HG03196 (cell line): ENCODE results near the gene RCVRN.
"Not testable (repeated sequence)": the region's sequence is repeated elsewhere in the genome, so short reads cannot be mapped to it uniquely, and the experiment has no call there.

ENCODE experiments used
- ATAC-seq: cut with Tn5 transposase; IDR thresholded peaks from one replicate; pipeline ENCODE4 v1.9.1; 2021; ENCODE audit not compliant: unreplicated experiment

The RCVRN gene

DNA sequence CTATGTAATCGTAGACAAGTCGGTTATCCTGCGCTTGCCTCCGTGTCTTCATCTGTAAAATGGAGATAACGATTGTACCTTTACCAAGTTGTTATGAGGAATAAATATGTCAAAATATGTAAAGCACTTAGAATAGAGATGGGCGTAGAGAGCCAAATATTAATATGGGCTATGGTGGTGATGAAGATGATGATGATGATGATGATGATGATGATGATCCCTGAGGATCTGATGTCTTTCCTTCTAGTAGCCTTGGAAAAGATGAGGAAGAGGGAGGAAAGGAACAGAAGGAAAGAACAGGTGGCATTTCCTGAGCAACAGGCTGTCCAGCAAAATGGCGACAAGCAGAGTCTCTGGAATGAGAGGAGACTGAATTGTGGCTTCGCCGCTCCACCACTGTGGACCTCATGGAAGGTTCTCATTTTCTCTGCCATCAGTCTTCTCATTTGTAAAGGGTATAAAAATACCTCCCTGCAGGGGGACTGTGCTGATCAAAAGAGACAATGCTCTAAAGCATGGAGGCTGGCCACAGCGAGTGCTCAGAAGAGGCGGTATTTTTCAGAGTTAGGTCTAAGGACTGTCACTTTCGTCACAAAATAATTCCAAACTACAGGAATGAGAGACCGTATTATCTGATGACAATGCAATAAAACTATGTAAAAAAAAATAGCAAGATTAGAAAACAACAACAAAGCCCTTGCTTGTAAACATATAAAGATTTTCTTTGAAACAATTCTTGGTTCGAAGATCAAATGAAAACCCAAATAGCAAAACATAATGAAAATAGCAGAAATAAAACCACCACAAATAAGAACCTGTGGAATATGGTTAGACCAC, 17.2 kb upstream of the RCVRN start:
- ATAC-seq: no peak

- ATAC-seq: not testable (repeated sequence)
Measured at GRCh38 chr17:9921216-9921615, 16.1 kb upstream of the RCVRN start.

- no peak for ATAC-seq
Measured at GRCh38 chr17:9918804-9919352, 13.8 kb upstream of the RCVRN start.

- ATAC-seq: no peak
Measured at GRCh38 chr17:9918352-9918751, 13.3 kb upstream of the RCVRN start.

DNA sequence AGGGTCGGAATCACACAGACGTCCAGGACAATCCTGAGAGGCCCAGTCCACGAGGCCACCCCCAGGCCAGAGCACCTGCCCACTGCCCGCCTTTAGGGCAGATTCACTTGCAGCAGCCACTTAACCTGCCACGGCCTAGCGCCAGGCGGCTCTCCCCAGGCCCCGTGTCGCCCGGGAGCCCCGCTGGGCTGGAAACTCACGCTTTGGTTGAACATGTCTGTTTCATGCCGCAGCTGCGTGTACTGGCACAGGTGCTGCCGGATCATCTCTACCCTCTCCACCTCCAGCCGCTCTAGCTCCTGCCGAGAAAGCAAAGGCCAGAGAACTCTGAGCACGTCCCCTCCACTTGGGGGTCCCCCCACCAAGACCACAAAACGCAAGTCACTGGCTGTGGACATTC, 12.7 kb upstream of the RCVRN start:
- ATAC-seq: no peak

- ATAC-seq: no peak
Measured at GRCh38 chr17:9917131-9917530, 12.1 kb upstream of the RCVRN start.

DNA sequence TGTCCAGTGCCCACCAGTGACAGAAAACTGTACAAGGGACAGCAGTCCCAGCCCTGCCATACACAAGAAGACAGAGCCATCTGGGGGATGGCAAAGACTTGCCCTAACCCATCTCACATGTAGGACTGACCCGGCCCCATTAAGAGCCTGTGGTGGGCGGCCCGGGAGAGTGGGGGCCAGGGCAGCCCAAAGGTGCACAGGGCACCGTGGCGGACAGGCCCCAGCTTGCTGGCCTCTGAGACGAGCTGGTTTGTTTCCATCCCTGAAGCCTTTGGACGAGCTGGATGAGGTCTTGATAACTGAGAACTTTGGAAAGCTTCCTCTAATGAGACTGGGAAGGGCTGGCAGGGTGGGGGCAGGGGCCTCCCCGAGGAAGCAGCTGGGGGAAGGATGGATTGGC, 11.0 kb upstream of the RCVRN start:
- no peak for ATAC-seq

GRCh38 chr17:9913476-9913875, 8.4 kb upstream of the RCVRN start:
- no peak for ATAC-seq

DNA sequence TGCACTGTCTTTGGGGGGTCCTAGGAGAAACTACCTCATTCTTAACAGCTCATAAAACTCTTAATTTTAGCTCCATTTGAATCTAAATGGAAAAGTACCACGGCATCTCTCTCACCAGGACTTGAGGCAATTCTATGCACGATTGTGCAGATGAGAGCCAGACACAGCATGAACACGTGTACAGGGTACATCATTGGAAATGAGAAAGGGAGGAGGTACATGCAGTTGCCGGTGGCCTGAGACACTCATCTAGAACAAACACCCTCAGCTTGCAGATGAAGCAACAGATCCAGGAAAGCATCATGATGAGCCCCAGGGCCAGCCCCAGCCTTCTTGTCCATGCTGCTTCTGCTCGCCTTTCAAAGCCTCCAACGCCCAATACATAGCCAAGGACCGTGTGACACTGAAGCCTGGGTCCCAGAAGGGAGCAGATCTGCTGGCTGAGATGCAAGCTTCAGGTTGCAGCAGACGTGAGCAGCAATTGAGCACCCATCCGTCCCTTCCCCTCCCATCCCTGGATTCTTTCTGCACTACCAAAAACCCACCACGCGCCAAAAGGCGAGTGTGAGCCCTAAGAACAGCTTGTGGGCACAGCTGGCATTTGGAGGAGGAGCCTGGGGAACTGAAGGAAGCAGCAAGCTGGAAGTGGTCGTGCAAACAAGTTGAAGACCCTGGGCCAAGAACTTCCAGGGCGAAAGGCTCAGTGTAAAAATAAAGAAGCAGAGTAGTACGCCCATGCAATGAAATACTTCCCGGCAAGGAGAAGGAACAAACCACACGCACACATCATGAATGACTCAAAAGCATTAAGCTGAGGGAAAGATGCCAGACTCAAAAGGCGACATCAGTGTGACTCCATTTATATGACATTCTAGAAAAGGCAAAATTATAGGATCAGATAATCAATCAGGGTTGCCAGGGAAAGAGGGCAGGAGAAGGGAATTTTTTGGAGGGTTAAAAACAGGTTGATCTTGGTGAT, 7.3 kb upstream of the RCVRN start:
- ATAC-seq: no peak

GRCh38 chr17:9911089-9911488, 6.0 kb upstream of the RCVRN start:
- no peak for ATAC-seq

DNA sequence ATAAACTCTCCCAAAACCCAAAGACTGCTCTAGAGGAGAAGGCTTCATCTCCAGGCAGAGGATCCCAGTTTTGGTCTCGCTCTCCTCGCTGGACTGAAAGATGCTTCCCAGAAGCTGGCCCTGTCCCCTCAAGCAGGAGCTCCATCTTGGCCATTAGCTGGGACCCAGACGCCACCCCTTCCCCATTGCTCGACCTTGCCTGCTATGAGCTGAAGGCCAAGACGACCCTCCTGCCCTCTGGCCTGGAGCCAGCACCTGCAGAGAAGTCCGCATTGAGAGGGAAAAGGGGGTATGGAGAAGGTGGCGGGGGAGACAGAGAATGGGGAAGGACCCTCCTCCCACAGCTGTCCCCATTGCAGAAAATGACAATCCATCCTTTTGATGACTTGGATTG, 3.6 kb upstream of the RCVRN start:
- no peak for ATAC-seq

GRCh38 chr17:9907883-9908648, 3.0 kb upstream of the RCVRN start:
- ATAC-seq: no peak

GRCh38 chr17:9907131-9907530, 2.1 kb upstream of the RCVRN start:
- no peak for ATAC-seq

GRCh38 chr17:9906616-9907015, 1.5 kb upstream of the RCVRN start:
- ATAC-seq: no peak

- ATAC-seq: no peak
Measured at GRCh38 chr17:9905902-9906301, 831 bp upstream of the RCVRN start.

GRCh38 chr17:9904277-9905077, 594 bp downstream of the RCVRN start:
- no peak for ATAC-seq

- ATAC-seq: no peak
Measured at GRCh38 chr17:9902120-9902519, 3.0 kb downstream of the RCVRN start.

- ATAC-seq: no peak
Measured at GRCh38 chr17:9900784-9901183, 4.3 kb downstream of the RCVRN start.

- ATAC-seq: no peak
Measured at GRCh38 chr17:9900044-9900594, 5.0 kb downstream of the RCVRN start.
